ENCODE results near the gene CMTM8. TPM values are rescaled to one million over a fixed set of nuclear protein-coding genes. Genes with fewer than 3 reads are reported as not detected.

Gene CMTM8
- total and polyA plus RNA-seq, 11 donors, result 1.7 to 12.1 (median 3.6) TPM

- H3K27ac ChIP-seq, result no peak overlapping the region
- intact Hi-C loops (cut with DNase I), result loop anchor here in 7 of 10 donors (5.0 to 10.0 kb wide), 5 partner anchors 48 to 184 kb away; partner anchors contain the start of gene CMTM7 (in 4 of the 7)
- no peak for TF ChIP-seq POLR2A (IDR thresholded peaks at IDR 0.05)
- TF ChIP-seq, protein P1, sequence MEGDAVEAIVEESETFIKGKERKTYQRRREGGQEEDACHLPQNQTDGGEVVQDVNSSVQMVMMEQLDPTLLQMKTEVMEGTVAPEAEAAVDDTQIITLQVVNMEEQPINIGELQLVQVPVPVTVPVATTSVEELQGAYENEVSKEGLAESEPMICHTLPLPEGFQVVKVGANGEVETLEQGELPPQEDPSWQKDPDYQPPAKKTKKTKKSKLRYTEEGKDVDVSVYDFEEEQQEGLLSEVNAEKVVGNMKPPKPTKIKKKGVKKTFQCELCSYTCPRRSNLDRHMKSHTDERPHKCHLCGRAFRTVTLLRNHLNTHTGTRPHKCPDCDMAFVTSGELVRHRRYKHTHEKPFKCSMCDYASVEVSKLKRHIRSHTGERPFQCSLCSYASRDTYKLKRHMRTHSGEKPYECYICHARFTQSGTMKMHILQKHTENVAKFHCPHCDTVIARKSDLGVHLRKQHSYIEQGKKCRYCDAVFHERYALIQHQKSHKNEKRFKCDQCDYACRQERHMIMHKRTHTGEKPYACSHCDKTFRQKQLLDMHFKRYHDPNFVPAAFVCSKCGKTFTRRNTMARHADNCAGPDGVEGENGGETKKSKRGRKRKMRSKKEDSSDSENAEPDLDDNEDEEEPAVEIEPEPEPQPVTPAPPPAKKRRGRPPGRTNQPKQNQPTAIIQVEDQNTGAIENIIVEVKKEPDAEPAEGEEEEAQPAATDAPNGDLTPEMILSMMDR (IDR thresholded peaks at IDR 0.05), result no peak
- H3K9me3 ChIP-seq, result no peaks in the 10 kb centered on the region
- no peaks in the 10 kb centered on the region for H3K27me3 ChIP-seq
- 71 to 90% (median 82%) methylated on average over 3 of the region's 3 CpGs for WGBS, 4 donors
- H3K4me3 ChIP-seq, result no peak overlapping the region
- ATAC-seq (no peak), DNase-seq (no peak)
- H3K4me1 ChIP-seq, result peaks cover 0 to 11% (median 1%) of the 10 kb centered on the region in 12 donors
- H3K36me3 ChIP-seq, result no peaks in the 10 kb centered on the region
Observed at GRCh38 chr3:32290619-32291018, 52.1 kb downstream of the CMTM8 start.

DNA sequence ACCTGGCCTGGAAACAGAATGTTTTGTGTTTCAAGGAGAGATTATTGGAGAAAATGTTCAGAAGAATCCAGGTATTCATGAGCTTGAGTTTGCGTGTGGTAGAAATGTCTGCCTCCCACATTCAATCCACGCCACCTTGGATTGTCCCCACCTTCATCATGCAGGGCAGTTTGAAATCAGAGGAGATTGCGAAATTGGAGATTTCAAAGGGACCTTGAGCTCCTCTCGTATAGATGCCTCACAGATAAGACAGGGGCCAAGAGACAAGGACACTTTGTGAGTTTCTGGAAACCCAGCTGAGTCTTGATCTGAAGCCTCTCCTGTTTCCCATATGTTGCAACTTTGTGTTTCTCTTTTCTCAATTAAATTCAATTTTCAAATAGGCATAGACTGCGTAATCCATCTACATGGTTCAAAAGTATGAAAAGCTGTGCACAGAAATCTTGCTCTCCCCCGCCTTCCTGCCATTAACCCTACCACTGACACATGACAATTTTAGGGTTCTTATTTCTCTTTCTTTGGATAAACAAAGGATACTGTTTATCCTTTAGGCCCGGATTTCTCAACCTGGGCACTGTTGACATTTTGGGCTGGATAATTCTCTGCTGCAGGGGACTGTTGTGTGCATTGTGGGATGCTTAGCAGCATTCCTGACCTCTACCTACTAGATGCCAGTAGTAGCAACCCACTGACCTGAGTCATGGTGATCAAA is 53.8 kb downstream of the CMTM8 start:
- Histone ChIP-seq H3K36me3 (no peaks in the 10 kb centered on the region), H3K9me3 (no peaks in the 10 kb centered on the region), H3K27me3 (no peaks in the 10 kb centered on the region), H3K27ac (no peak overlapping the region), H3K4me3 (no peak overlapping the region), H3K4me1 (peaks cover 0 to 18% (median 3%) of the 10 kb centered on the region in 12 donors)
- DNase-seq, result no peak
- no peak for TF ChIP-seq POLR2A (IDR thresholded peaks at IDR 0.05)
- intact Hi-C loops (cut with DNase I), result loop anchor here in 7 of 10 donors (5.0 to 10.0 kb wide), 5 partner anchors 50 to 183 kb away; partner anchors contain the start of gene CMTM7 (in 4 of the 7)
- no peak for ATAC-seq
- WGBS, 4 donors, result 87 to 97% (median 91%) methylated on average over 7 of the region's 7 CpGs

GRCh38 chr3:32293903-32294302 is 55.4 kb downstream of the CMTM8 start:
- 64 to 70% (median 67%) methylated on average over 3 of the region's 3 CpGs for WGBS, 4 donors
- DNase-seq, result no peak
- Histone ChIP-seq H3K27ac (no peak overlapping the region), H3K36me3 (no peaks in the 10 kb centered on the region), H3K4me1 (peaks cover 0 to 15% (median 3%) of the 10 kb centered on the region in 12 donors), H3K9me3 (no peaks in the 10 kb centered on the region), H3K27me3 (no peaks in the 10 kb centered on the region), H3K4me3 (no peak overlapping the region)
- intact Hi-C loops (cut with DNase I), result loop anchor here in 7 of 10 donors (5.0 to 10.0 kb wide), 5 partner anchors 51 to 181 kb away; partner anchors contain the start of gene CMTM7 (in 4 of the 7)
- TF ChIP-seq POLR2A (IDR thresholded peaks at IDR 0.05), result no peak
- TF ChIP-seq, protein P1 (IDR thresholded peaks at IDR 0.05), result no peak
- no peak for ATAC-seq

- Histone ChIP-seq H3K9me3 (no peaks in the 10 kb centered on the region), H3K27ac (no peak overlapping the region), H3K4me1 (peaks cover 0 to 13% (median 3%) of the 10 kb centered on the region in 12 donors), H3K27me3 (no peaks in the 10 kb centered on the region), H3K4me3 (no peak overlapping the region), H3K36me3 (no peaks in the 10 kb centered on the region)
- WGBS, 4 donors, result 31 to 36% (median 34%) methylated on average over 7 to 8 of the region's 8 CpGs
- no peak for TF ChIP-seq POLR2A (IDR thresholded peaks at IDR 0.05)
- TF ChIP-seq, protein P1 (IDR thresholded peaks at IDR 0.05), result peak; percentile 80 to 92 (median 87)
- DNase-seq (peak; percentile 42 to 62 (median 61)), ATAC-seq (peak; percentile 45 to 86 (median 84))
- intact Hi-C loops (cut with DNase I), result loop anchor here (2.0 to 10.0 kb wide), 13 partner anchors 40 to 178 kb away; partner anchors contain the start of gene CMTM7 (in 4 of the 10)
Observed at GRCh38 chr3:32296251-32297204, 58.0 kb downstream of the CMTM8 start.
